Inflammatory macrophage (primary cell): ENCODE data around the gene TGFBR3.
"Not testable (repeated sequence)": the region's sequence is repeated elsewhere in the genome, so short reads cannot be mapped to it uniquely, and the experiment has no call there.

Source experiments
- DNase-seq, 2 donors: peaks; one replicate each; pipeline ENCODE4 v3.0.0-alpha.2; 2020 to 2022

TGFBR3 gene

DNA sequence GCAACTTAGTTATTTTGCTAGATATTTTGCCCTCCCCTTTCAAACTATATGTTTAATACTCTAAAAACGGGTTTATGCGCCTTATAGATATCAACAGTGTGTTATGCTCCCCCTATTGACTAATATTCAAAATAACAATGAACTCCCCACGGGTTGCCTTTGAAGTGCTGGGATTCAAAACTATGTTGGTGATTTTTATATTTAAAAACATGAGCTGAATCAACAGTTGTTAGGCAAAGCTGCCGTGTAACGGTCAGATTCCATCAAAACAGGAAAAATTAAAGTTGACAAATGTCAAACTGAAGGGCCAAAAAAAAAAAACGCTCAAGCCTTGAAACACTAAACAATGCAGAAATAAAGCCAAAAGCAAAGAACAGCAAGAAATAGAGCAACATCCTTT lies 2.5 kb downstream of the TGFBR3 start:
- DNase-seq = no peak

- no peak for DNase-seq
Measured at GRCh38 chr1:91881280-91881679, 4.7 kb downstream of the TGFBR3 start.

GRCh38 chr1:91879733-91880132 lies 6.2 kb downstream of the TGFBR3 start:
- DNase-seq = no peak

DNA sequence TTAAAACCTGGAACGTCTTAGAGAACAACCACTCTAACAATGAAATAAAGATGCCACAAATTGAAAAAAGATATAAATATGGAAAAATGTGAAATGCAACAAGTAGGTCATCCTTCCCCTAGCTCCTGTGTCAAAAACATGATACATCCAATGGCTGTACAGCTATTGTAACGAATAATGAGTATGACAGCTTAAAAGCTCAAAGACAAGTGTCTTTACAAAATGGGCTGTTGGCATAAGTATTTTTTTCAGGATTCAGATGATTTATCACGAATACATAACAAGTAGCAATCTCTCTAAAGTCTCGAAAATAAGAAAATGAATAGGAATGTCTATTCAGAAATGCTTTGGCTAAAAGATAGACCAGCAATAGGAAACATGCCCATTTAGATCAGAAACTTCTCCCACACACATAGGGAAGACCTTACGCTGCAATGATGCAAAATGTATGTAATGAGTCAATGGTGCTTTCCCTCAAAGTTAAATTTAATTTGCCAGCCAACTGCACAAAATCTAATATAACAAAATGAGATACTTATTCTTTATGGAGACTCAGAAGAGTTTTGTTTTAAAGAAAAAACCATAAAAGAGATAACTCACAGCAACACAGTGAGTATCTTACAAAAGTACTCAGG lies 8.3 kb downstream of the TGFBR3 start:
- DNase-seq = no peak

GRCh38 chr1:91876781-91877573 lies 9.0 kb downstream of the TGFBR3 start:
- no peak for DNase-seq

GRCh38 chr1:91876040-91876470 lies 9.9 kb downstream of the TGFBR3 start:
- DNase-seq = no peak

DNA sequence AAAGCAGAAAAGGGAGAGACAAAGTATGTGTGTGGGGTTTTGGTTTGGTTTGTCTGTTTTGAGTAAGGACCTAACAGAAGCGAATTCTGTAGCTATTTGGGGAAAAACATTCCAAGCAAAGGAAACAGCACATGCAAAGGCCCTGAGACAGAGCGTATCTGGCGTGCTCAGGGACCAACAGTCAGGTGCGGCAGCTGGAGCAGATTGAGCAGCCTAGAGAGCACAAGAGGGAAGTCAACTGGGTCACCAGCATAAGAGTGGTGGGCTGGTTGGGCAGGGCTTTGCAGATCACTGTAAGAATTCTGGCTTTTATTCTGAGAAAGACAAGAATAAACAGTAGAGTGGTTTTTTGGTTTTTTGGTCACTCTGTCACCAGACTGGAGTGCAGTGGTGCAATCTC lies 11.8 kb downstream of the TGFBR3 start:
- DNase-seq = no peak

DNA sequence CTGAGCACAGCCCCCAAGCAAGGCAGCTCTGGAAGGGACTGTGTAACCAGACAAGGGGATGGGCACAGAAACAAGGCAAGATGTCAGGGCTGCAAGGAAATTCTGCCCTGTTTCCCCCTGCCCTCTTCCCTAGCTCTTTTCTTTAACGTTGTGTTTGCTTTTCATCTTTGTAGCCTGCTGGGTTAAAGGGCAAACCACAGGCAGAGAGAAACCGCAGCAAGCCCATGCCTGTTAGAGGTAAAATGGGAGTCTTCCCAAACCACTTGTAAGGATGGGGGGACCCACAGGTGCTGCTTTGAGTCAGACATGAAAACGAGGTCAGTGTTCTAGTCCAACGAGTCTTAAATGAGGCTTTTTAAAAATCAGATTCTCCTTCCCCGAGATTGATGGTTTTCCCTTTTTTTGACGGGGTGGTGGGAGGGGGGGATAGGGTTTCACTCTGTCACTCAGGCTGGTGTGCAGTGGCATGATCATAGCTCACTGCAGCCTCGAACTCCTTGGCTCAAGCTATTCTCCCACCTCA lies 13.3 kb downstream of the TGFBR3 start:
- DNase-seq = no peak

- DNase-seq = no peak
Measured at GRCh38 chr1:91872000-91872399, 14.0 kb downstream of the TGFBR3 start.

DNA sequence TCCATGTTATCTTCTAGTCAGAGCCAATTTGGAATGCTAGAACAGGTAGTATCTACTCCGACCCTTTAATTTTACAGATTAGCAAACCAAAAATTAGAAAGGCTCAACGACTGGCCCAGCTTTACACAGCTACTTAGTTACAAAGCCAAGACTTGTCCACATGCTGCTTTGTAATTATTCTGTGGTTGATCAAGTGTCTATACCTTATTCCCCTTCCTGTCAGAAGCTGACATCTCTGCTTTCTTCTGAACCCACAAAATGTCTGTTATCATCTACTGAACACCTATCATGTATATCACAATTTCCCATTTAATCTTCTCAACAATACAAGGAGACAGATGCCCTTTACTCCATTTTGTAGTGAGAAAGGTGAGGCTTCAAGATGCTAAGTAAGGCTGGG lies 15.6 kb downstream of the TGFBR3 start:
- DNase-seq = no peak

DNA sequence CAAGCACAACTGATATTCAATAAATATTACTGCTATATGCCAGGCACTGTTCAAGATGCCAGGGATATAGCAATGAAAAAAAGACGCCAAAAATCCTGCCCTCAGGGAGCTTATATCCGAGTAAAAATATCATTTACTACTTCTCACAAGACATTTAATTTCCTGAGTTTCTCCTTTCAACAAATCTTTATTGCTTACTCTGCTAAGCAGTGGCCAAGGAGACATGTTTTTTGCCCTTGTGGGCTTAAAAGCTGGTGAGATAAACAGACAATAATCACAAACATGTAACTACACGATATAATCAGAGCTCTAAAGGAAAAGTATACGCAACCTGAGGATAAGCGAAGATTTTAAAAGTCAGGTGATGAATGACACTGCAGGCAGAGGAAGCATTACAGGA lies 19.5 kb downstream of the TGFBR3 start:
- no peak for DNase-seq

DNA sequence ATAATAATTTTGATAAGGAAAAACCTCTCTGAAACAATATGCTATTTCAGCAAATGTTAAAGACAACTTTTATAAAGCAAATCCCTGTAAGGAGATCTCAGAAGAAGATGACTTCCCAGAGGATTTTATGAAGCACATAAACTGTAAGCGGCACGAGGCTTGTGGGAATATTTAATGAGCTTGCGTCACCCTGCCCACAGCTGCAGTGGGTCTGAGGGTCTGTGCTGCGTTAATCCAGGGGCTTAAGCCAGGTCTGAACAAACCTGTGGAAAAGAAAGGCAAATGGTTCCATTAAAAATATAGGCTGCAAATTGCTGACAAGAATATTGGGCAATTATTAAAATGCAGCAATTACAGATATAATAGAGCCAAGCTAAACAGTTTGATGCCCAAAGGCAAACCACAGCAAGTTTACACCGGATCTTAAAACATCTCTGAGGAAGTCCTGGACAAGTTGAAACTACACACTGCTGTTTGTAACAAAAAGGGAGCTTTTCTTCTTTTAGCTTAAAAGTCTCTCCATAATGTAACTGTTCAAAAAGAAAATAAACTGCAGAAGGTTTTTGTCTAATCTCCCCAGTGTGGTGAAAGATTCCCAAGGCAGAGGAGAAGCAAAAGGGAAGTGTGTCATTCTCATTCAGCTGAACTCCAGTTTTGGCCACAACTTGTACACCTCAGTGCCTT lies 21.8 kb downstream of the TGFBR3 start:
- no peak for DNase-seq

- DNase-seq = no peak
Measured at GRCh38 chr1:91863498-91863897, 22.5 kb downstream of the TGFBR3 start.

DNA sequence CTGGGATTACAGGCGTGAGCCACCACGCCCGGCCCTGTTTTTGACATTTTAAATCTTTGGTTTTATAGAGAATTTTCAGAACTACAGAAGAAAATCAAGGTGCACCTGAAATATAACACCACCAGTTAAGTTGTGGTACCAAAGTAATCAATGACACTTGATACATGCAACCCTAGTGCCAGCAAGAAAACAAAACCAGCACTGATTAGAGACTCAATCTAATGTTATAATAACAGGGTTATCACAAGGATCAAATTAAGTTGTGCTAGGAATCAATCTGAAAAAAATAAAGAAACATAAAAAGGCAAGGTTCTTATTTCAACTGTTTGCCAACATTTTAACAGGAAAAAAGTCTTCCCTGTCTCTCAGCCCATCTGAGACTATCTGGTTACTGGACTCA lies 23.8 kb downstream of the TGFBR3 start:
- DNase-seq = no peak

DNA sequence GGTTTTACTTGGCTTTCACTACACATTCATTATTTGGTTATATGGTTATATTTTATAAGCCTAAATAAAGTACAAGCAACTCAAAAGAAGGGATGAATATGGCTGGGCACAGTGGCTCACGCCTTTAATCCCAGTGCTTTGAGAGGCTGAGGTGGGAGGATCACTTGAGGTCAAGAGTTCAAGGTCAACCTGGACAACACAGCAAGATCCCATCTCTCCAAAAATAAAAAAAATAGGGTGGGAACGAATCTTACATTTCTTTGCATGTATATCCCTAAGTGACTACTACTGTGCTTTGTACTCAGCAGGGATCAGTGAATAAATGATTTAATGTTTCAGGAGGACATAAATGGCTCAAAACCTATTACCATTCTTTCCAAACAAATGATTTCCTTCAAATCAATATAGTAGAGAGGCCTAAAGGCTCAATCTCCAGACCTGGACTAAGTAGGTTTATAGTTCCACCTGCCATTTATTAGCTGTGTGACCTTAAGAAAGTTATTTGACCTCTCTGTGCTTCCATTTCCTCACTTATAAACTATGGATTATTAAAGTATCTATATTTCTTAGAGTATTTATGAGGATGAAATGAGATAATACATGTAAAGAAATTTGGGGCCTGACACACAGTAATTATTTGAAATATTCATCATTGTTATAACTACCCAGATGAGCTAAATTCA lies 28.3 kb downstream of the TGFBR3 start:
- DNase-seq = no peak

- DNase-seq = no peak
Measured at GRCh38 chr1:91856996-91857395, 29.0 kb downstream of the TGFBR3 start.

GRCh38 chr1:91854852-91855534 lies 31.0 kb downstream of the TGFBR3 start:
- DNase-seq = no peak

DNA sequence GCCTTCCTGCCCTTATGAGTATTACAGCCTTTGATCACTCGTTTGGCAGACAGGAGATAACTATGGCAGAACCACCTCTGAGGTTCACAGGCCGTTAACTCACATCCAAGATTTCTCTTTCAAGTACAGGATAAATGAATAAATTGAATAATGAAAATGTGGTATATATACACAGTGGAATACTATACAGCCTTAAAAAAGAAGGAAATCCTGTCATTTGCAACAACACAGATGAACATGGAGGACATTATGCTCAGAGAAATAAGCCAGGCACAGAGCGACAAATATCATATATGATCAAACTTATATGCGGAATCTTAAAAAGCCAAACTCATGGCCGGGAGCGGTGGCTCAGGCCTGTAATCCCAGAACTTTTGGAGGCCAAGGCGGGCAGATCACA lies 32.6 kb downstream of the TGFBR3 start:
- no peak for DNase-seq

GRCh38 chr1:91852011-91852410 lies 33.9 kb downstream of the TGFBR3 start:
- not testable (repeated sequence) for DNase-seq

DNA sequence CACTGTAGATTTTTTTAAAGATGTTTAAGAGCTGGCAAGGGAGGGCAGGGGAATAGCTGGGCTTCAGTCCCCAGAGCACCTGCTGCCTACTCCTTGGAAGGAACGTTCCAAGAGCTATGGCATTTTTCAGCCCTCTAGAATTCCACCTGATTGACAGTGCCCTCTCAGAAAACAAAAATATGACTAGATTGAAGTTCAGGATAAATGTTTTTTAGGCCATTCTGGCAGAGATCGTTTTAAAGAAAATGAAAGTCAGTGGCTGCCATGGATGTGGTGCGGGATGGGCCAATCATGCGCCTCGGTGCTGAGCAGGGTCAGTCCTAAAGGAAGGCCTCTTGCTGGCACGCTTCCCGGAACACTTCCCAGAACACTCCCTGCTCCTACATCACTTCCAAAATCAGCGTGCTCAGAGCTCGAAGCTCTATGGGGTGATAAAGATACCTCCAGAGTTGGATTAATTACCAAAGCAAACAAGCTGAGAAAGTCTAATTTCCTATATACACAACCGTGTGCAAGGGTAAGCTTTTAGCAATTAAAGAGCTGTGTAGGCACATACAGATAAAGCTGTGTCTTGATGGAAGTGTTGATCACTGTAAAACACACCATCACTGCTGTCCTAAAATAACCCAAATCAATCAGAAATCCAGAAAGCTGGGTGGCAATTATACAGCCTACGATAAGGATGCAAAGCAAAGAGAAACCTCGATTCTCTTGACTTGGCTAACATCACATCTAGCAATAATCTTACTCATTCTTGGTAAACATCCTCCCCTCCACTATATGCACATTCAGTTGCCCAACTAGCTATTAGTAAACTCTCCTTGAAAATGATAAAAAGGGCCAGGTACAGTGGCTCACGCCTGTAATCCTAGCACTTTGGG lies 34.6 kb downstream of the TGFBR3 start:
- no peak for DNase-seq

GRCh38 chr1:91850708-91851107 lies 35.2 kb downstream of the TGFBR3 start:
- DNase-seq = no peak
